GM19035 (cell line): ENCODE results near the gene CCDC178.
"Not testable (repeated sequence)": the region's sequence is repeated elsewhere in the genome, so short reads cannot be mapped to it uniquely, and the experiment has no call there.

Experiments
- ATAC-seq: cut with Tn5 transposase; IDR thresholded peaks from one replicate; pipeline ENCODE4 v1.9.1; 2021; ENCODE audit not compliant: unreplicated experiment

The CCDC178 gene

DNA sequence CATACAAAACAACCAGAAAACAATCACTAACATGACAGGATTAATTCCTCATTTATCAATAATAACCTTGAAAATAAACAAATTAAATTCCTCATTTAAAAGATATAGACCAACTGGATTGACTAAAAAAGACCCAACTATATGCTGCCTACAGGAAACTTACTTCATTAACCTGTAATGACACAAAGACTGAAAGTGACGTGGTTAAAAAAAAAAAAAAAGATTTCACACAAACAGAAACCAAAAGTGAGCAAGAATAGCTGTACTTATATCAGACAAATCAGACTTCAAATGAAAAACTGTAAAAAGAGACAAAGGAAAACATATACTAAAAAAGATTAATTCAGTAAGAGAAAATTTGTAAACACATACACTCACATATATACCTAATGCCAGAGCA is 201.2 kb downstream of the CCDC178 start:
- peak; percentile 63 for ATAC-seq

DNA sequence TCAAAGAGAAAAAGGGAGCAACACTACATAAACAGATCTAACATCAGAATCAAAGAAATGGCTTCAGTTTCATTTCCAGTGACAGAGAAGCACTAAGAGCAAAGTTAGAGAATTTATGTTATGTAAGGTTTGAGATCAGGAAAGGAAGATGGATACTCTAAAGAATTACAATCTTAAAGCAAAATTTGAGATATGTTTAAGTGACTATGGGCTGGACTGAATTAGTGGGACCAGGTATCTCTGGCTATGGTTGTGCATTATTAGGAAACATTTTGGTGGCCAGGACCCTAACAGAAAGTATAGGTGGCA is 208.2 kb downstream of the CCDC178 start:
- ATAC-seq = no peak

DNA sequence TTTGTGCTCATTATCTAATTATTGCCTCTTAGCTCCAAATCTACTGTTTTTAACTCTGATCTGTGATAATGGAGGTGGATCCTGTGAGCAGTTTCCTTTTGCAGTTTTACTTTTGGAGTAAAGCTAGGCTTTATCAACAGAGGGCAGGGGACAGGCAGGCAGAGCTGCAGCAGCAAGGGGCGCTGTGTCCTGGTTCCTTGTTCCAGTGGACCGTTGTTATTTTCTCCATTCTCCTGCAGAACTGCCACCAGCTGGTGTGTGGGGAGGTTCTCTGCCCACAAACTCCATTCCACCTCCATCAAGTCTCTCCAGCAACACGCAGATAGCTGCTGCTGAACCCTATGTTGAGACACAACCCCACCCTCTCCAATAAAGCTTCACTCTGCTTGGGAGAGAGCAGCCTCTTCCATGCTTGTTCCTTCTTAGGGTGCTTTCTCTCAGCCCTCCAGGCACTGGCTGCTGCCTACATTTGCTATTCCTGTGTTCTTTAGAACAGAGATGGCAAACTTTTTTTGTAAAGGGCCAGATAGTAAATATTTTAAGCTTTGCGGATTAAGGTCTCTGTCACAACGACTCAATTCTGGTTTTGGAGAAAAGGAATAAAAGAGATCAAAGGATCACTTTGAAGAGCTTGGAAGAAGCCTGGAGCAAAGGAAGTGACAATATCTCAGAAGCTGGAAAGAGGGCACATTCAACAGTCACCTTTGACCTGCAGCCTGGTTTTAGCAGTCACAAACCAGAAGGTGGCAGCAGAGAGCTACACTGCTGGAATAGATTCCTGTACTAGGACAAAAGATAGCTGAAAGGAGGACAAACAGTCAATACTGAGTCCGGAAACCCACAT is 208.8 kb downstream of the CCDC178 start:
- peak; percentile 95 for ATAC-seq

DNA sequence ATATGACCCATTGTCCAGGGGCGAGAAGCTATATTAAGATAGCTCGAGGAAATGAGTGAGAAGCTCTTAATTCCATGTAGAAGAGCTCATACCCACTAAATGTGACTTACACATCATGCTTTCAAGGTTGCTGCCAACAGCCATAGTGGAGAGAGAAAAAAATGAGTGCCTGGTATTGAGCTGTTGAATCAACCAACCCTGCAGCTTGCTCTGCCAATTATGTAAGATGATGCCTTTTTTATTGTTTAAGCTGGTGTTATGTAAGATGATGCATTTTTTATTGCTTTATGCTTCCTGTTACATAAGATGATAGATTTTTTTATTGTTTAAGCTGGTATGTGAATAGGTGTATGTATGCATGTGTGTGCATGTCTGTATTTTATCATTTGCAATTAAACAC is 228.2 kb downstream of the CCDC178 start:
- ATAC-seq = no peak

DNA sequence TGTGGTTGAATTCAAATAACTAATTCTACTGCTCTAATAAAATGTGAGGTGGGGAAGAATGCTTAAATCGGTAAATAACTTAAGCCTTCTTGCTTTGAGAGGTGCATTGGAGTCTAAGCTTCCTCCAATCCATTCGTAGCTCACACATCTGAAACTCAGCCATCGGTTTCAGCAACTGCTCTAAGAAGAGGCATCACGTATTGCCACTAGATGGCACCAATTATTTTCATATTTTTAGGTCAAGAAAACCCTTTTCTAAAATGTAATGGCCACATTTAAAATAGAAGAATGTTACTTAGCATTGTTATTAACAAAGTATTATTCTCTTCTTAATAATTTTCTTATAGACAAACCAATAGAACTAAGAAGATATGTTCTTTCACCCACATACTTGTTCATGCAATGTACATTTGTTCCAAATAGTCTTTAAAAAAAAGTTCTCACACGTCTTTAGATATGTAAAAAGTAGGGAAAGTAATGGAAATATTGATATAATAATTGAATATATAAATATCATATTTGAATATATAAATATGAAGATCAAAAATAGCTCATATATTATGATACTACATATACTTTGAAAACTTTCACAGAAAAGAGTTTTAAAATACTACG is 229.8 kb downstream of the CCDC178 start:
- no peak for ATAC-seq

DNA sequence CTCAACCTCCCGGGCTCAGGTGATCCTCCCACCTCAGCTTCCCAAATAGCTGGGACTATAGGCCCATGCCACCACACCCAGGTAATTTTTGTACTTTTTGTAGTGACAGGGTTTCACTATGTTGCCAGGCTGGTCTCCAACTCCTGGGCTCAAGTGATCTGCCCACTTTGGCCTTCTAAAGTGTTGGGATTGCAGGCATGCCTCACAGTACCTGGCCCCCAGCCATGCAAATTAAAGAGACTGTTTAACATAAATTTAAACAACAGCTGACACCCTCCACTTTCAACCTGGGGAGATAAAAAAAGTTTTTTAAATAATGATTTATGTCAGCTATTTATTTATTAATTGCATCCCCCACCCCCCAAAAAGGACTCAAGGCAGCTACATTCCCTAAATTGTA is 234.7 kb downstream of the CCDC178 start:
- no peak for ATAC-seq

DNA sequence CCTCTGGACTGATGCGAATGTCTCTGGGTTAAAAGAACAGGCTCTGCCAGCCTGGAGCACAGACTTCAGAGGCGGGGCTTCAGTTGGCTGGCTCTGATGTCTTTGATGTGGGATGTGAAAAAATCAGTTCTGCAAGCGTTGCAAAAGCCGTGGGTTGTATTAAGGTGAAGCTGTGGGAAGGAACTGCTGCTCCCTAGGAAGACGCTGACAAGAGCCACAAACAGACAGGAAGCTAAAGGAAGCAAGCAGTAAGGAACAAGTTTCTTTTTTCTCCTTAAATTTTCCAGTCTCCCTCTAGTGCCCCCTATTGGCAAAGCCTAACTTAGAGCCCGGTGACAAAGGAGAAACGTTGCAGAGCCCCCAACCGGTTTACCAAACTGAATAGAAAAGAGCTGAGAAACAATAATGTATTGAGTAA is 239.0 kb downstream of the CCDC178 start:
- ATAC-seq = no peak

DNA sequence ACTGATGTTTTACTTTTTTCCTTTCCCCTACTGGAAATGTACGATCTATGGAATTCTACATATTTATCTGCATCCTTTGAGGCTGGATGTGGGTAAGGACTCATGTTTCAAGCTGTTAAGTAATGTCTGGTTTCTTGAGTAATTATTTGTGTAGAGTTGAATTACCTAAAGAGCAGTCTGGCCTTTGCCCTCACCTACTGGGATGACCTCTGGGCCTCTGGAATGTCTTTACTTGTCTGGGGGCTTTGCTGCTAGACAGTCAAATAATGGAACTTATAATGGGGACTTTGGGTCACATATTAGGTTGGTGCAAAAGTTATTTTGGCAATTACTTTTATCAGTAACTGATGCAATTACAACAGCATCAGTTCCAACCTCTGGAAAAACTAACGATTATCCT is 244.7 kb downstream of the CCDC178 start:
- ATAC-seq = no peak

DNA sequence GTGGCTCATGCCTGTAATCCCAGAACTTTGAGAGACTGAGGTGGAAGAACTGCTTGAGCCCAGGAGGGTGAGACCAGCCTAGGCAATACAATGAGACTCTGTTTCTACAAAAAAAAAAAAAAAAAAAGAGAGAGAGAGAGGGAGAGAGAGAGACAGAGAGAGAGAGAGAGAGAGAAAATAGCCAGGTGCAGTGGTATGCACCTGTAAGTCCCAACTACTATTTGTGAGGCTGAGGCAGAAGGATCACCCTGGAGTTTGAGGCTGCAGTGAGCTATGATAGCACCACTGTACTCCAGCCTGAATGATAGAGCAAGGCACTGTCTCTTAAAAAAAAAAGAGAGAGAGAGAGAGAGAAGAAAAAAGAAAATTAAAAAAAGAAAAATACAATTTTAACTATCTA is 245.7 kb downstream of the CCDC178 start:
- ATAC-seq = no peak

DNA sequence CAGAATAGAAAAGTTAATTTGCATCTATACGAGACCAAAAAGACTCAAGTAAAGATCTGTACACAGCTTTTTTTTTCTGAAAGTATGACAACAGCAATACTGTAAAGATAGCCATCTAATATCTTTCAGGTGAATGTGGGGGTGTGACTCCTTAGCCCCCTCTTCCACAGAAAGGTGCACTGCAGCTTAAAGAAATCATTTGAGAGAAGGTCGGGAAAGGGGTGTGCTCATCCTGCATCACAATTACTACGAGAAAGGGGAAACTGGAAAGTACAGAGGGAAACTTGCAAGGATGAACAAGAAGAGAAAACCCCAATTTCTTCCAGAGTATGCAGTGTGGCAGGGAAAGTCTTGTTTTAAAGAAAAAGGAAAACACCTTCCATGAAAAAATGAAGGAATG is 255.6 kb downstream of the CCDC178 start:
- no peak for ATAC-seq

DNA sequence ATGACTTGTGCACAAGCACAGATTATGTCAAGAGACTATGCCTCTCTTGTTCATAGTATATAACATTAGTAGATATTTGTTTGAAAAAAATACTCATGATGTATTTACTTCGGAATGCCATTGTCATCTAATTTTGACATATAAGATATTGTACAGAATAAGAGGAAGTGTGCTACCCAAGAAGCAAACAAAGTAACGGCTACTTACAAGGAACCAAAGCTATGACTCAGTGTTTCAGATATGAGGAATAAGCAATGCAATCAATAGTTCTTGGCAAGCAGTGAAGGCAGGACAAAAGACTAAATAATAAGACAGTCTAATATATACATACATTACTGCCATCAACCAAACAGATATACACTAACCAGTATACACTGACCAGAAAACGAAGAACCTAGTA is 256.3 kb downstream of the CCDC178 start:
- no peak for ATAC-seq

DNA sequence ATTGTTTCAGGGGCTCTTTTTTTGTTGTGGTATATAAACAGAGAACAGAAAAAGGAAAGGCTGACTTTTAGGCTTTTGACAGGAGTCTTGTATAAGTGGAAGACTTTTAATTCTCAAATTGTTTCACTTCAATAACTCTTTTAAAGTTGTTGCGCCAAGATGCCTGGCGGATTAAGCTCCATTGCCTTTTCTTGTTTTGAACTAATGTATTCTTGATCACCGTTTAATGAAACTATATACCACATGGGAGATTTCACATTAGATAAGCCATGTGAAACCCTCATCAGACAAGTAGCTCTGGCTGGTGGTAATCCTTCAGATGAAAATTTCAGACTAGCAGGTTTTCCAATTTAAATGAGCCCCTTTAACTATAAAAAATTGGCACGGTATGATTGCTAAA is 257.4 kb downstream of the CCDC178 start:
- ATAC-seq = no peak

DNA sequence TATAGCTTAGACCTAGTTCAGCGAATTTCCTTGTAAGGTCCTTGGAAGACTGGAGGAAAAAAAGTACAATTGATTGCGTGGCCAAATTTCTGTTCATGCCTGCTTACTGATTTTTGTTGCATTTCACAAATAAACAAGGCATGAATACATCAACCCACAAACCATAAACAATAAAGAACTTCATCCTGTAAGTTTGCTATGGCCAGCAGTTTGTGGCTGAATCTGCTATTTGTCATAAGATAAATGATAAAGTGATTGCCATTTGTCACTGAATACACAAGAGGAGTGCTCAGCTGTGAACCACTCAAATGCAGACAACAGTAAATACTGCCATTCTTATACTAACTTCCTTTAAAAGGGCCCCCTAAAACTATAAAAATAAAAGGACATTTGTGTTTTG is 259.5 kb downstream of the CCDC178 start:
- no peak for ATAC-seq

DNA sequence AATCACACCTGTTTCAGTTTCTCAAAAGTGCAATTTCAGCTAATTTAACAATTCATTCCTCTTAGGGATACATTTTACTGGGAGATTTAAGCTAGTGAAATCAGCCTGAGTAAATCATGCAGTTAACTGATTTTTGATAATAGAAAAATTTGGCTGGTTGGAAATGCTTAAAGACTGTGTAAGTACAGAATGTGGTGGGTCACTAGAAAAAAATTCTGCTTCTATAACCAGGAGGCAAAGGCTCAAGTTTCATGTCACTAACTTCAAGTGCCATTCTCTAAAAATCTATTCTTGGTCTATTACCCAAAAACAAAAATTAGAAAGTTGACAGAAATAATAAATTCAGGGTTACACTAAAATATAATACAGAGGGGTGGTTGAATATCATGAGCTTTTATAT is 271.3 kb downstream of the CCDC178 start:
- no peak for ATAC-seq

DNA sequence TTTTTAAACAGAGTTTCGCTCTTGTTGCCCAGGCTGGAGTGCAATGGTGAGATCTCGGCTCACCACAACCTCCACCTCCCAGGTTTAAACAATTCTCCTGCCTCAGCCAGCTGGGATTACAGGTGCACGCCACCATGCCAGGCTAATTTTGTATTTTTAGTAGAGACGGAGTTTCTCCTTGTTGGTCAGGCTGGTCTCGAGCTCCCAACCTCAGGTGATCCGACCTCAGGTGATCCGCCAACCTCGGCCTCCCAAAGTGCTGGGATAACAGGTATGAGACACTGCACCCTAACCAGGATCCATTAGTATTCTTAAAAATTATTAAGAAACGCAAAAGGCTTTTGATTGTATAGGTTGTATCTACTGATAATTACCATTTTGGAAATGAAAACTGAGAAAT is 276.4 kb downstream of the CCDC178 start:
- not testable (repeated sequence) for ATAC-seq

DNA sequence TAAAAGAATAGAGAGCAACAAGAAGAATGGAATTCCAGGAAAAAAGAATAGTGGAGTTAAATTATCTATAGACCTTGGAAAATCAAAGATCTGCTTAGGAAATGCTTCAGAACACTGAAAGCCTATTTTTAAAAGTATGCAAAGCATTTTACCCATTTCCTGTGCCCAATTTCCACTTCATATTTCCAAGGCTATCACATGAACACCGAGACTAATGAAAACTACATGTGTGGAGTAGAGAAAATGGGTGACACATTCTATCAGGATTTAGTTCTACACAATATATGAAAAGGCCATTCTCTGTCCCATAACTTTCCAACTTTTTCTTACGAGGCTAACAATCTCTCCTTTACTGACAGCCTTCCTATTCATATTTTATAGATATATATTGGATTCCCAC is 279.4 kb downstream of the CCDC178 start:
- no peak for ATAC-seq

DNA sequence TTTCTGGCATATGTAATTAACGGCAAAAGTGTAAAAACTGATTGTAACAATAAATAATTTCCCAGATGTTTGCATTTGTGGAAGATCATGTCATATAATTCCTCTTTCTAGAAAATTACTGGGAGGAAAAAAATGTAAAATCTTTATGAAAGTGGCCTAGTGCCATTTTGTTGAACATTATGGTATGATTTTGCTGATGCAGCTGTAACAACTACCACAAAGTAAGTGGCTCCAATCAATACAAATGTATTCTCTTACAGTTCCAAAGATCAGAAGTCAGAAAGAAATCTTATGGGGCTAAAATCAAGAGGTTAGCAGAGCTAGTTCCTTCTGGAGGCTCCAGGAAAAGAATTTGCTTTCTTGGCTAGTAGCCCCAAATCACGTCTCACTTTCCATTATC is 281.4 kb downstream of the CCDC178 start:
- ATAC-seq = no peak

DNA sequence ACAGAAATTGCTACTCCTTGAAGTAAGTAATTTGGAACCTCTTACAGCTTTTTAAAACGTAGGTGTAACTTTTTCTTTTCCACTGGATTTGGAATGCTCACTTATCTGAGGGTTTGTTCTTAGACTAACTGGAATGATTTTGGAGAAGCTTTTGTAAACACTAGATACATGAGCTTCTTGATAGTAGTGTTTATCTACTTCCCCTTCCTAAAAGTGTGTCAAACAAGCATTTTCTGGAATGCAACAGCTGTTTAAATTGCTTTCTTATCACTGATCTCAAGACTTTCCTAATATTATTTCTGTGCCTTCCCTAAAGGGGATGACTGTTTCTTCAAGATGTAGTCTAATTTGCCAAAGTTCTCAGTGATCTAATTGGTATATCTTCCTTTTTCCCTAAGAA is 282.6 kb downstream of the CCDC178 start:
- no peak for ATAC-seq

DNA sequence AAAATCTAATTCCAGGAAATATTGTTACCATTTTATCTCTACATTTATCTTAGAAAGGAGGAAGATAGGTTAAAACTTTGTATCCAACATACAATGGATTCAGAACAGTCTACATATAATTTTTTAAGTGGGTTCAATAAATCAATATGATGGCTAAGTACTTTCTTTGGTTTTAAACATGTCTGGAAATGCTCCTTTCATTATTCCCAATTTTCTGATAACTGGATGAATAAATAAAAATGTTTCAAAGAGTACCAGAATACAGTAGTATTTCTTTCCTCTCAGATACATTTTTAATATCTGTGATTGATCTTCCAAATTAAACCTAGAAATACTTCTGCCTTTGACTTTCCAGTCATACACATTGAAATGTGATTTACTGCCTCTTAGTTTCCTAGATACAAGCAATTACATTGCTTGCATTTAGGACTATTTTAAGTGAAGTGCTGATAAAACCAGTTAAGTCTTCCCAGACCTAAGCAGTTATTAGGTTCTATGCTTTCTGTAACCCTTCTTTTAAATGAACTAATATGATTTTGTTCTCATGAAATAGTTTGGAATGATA is 283.5 kb downstream of the CCDC178 start:
- ATAC-seq = no peak

DNA sequence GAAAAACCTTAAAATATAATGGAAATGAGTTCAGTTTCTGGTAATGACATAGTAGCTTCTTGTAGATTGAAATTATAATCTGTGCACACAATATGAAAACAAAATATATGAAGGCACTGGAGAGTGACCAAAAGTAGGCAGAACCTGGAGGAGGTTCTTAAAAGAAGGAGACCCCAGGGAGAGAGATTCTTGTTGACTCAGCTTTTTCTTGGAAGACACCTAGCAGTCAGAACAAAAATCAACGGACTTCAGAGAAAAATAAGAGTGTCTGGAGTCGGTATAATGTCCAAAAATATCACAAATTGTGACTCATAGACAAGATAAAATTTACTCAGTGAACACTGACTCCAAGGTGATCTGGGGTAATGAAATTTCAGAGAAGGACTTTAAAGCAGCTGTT is 286.5 kb downstream of the CCDC178 start:
- no peak for ATAC-seq

DNA sequence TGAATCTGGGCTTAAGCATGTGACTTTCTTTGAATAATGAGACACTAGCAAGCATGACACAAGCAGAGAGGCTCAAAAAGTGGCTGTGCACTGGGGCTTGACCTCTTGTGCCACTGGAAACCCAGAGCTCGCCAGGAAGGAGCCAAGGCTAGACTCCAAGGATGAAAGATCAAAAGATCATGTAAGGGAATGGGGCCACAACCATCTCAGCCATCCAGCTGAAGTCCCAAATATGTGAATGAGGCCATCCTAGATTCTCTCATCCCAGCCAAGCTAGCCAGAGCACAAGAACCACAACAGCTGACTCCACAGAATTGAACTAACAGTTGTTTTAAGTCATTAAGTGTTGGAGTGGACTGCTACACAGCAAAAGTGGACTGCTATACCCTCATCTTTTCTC is 288.1 kb downstream of the CCDC178 start:
- no peak for ATAC-seq

DNA sequence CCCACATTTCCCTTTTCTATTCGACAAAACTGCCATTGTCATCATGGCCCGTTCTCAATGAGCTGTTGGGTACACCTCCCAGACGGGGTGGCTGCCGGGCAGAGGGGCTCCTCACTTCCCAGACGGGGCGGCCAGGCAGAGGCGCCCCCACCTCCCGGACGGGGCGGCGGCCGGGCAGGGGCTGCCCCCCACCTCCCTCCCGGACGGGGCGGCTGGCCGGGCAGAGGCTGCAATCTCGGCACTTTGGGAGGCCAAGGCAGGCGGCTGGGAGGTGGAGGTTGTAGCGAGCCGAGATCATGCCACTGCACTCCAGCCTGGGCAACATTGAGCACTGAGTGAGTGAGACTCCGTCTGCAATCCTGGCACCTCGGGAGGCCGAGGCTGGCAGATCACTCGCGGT is 292.7 kb downstream of the CCDC178 start:
- not testable (repeated sequence) for ATAC-seq

DNA sequence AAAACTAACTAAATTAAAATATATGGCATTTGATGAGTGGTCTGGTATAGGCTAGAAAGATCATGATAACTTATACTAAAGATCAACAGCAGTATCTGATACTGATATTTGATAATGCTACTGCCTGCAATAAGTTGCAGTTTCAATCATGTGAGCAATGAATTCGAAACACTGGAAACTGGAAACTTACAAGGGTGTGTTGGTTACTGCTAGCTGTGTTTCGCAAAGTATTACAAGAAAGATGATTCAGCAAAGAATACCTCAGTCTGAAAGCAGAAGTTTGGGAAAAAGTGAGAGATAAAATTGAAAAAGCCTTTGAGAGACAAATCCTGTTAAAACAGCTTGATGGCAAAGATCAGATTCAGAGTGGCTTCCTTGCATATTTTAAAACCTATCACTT is 294.5 kb downstream of the CCDC178 start:
- ATAC-seq = no peak
